ENCODE data around the gene PLEKHA4. TPM values are rescaled to one million over a fixed set of nuclear protein-coding genes. Genes with fewer than 3 reads are reported as not detected.
"Not testable (repeated sequence)": the region's sequence is repeated elsewhere in the genome, so short reads cannot be mapped to it uniquely, and the experiment has no call there.

The PLEKHA4 gene
- total RNA-seq, 1 donor, result 6.0 TPM

DNA sequence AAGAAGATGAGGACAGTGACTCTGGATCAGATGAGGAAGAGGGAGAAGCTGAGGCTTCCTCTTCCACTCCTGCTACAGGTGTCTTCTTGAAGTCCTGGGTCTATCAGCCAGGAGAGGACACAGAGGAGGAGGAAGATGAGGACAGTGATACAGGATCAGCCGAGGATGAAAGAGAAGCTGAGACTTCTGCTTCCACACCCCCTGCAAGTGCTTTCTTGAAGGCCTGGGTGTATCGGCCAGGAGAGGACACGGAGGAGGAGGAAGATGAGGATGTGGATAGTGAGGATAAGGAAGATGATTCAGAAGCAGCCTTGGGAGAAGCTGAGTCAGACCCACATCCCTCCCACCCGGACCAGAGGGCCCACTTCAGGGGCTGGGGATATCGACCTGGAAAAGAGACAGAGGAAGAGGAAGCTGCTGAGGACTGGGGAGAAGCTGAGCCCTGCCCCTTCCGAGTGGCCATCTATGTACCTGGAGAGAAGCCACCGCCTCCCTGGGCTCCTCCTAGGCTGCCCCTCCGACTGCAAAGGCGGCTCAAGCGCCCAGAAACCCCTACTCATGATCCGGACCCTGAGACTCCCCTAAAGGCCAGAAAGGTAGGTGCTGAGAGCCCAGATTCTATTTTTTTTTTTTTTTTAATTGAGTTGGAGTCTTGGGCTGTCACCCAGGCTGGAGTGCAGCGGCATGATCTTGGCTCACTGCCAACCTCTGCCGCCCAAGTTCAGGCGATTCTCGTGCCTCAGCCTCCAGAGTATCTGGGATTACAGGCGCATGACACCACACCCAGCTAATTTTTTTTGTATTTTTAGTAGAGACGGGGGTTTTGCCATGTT lies 6.1 kb upstream of the PLEKHA4 start:
- peak; percentile 54 for DNase-seq (ENCODE audit: low read depth)
- TF ChIP-seq, protein P1, sequence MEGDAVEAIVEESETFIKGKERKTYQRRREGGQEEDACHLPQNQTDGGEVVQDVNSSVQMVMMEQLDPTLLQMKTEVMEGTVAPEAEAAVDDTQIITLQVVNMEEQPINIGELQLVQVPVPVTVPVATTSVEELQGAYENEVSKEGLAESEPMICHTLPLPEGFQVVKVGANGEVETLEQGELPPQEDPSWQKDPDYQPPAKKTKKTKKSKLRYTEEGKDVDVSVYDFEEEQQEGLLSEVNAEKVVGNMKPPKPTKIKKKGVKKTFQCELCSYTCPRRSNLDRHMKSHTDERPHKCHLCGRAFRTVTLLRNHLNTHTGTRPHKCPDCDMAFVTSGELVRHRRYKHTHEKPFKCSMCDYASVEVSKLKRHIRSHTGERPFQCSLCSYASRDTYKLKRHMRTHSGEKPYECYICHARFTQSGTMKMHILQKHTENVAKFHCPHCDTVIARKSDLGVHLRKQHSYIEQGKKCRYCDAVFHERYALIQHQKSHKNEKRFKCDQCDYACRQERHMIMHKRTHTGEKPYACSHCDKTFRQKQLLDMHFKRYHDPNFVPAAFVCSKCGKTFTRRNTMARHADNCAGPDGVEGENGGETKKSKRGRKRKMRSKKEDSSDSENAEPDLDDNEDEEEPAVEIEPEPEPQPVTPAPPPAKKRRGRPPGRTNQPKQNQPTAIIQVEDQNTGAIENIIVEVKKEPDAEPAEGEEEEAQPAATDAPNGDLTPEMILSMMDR (IDR thresholded peaks at IDR 0.05; ENCODE audit: insufficient read depth, low read depth, low read length), result no peak
- H3K4me3 ChIP-seq (ENCODE audit: low read depth, low read length), result peak overlapping the region; percentile 94

DNA sequence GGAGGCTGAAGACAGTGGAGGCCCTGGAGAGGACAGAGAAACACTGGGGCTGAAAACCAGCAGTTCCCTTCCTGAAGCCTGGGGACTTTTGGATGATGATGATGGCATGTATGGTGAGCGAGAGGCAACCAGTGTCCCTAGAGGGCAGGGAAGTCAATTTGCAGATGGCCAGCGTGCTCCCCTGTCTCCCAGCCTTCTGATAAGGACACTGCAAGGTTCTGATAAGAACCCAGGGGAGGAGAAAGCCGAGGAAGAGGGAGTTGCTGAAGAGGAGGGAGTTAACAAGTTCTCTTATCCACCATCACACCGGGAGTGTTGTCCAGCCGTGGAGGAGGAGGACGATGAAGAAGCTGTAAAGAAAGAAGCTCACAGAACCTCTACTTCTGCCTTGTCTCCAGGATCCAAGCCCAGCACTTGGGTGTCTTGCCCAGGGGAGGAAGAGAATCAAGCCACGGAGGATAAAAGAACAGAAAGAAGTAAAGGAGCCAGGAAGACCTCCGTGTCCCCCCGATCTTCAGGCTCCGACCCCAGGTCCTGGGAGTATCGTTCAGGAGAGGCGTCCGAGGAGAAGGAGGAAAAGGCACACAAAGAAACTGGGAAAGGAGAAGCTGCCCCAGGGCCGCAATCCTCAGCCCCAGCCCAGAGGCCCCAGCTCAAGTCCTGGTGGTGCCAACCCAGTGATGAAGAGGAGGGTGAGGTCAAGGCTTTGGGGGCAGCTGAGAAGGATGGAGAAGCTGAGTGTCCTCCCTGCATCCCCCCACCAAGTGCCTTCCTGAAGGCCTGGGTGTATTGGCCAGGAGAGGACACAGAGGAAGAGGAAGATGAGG lies 5.3 kb upstream of the PLEKHA4 start:
- H3K4me3 ChIP-seq (ENCODE audit: low read depth, low read length), result peak overlapping the region; percentile 94
- peak; percentile 42 for DNase-seq (ENCODE audit: low read depth)
- TF ChIP-seq, protein P1 (IDR thresholded peaks at IDR 0.05; ENCODE audit: insufficient read depth, low read depth, low read length), result no peak

DNA sequence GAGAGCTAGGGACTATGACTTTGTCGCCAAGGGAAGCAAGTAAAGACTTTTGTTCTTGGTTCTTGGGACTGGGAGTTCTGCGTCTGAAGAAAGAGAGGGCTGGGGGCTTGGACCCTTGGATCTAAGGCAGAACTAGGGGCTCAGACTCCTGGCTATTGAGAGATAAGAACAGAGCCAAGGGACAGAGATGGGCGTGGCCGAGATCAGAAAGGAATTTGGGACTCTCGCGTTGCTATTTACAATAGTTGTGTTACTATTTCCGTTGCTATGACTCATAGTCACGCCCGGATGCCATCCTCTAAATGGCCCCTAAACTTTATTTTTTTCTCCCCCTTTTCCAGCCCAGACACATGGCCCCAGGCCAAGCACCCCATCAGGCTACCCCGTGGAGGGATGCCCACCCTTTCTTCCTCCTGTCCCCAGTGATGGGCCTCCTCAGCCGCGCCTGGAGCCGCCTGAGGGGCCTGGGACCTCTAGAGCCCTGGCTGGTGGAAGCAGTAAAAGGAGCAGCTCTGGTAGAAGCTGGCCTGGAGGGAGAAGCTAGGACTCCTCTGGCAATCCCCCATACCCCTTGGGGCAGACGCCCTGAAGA lies 4.6 kb upstream of the PLEKHA4 start:
- TF ChIP-seq, protein P1 (IDR thresholded peaks at IDR 0.05; ENCODE audit: insufficient read depth, low read depth, low read length), result no peak
- peak; percentile 96 for DNase-seq (ENCODE audit: low read depth)
- H3K4me3 ChIP-seq (ENCODE audit: low read depth, low read length), result peak overlapping the region; percentile 94

DNA sequence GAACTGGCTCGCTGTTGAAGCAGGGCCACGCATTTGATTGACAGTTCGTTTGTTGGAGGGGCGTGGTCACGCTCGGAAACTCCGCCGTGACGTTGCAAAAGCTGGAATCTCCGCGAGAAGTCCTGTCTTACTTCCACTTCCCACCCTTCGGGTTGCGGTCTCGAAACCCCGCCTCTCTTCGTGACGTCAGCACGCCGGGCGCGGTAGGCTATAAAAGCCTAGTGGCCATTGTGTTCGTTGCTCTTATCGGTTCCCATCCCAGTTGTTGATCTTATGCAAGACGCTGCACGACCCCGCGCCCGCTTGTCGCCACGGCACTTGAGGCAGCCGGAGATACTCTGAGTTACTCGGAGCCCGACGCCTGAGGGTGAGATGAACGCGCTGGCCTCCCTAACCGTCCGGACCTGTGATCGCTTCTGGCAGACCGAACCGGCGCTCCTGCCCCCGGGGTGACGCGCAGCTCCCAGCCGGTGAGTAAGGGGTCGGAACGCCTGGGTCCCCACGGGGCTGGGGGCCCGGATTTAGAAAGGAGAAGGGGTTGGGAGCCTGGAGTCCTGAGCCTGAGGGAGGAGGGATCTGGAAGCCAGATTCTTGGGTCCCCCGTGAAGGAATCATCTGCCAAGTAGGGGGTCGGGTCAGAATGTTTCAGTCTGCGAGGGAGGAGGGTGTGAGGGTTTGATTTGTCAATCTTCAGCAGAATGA lies 3.9 kb upstream of the PLEKHA4 start, which contains the start of gene PPP1R15A:
Gene PPP1R15A (plus strand): TSS at position 240 of the 702 bp plus-strand sequence. CDS start 813 bp downstream, outside the sequence.
- TF ChIP-seq, protein P1 (IDR thresholded peaks at IDR 0.05; ENCODE audit: insufficient read depth, low read depth, low read length), result no peak
- H3K4me3 ChIP-seq (ENCODE audit: low read depth, low read length), result peak within 1 kb of the TSS; percentile 94
- DNase-seq (ENCODE audit: low read depth), result peak; percentile 99

DNA sequence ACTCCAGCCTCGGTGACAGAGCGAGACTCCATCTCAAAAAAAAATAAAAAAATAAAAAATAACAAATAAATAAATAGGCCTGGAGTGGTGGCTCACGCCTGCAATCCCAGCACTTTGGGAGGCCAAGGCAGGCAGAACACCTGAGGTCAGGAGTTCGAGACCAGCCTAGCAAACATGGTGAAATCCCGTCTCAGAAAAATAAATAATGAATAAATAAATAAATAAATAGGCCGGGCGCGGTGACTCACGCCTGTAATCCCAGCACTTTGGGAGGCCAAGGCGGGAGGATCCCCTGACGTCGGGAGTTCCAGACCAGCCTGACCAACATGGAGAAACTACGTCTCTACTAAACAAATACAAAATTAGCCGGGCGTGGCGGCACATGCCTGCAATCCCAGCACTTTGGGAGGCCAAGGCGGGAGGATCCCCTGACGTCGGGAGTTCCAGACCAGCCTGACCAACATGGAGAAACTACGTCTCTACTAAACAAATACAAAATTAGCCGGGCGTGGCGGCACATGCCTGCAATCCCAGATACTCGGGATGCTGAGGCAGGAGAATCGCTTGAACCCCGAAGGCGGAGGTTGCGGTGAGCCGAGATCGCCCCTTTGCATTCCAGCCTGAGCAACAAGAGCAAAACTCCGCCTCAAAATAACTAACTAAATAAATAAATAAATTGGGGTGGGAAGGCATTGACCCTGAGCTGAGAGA lies 3.2 kb upstream of the PLEKHA4 start:
- DNase-seq (ENCODE audit: low read depth), result not testable (repeated sequence)
- peak overlapping the region; percentile 4 for H3K4me3 ChIP-seq (ENCODE audit: low read depth, low read length)

DNA sequence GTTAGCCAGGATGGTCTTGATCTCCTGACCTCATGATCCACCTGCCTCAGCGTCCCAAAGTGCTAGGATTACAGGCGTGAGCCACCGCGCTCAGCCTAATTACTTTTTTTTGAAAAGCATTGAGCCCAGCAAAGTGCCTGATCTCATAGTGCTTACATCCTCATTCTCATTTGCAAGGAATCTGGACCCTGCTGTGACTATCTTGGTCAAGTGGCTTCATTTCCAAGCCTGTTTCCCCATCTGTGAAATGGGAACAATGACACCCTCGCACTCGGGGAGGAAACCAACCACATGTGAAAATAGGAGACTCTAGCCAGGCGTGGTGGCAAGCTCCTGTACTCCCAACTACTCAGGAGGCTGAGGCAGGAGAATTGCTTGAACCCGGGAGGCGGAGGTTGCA lies 1.6 kb upstream of the PLEKHA4 start:
- H3K4me3 ChIP-seq (ENCODE audit: low read depth, low read length), result no peak overlapping the region
- DNase-seq (ENCODE audit: low read depth), result no peak

More for the DNA sequence above, 1.6 kb upstream of the PLEKHA4 start:
- TF ChIP-seq, protein P1 (IDR thresholded peaks at IDR 0.05; ENCODE audit: insufficient read depth, low read depth, low read length), result no peak
